Activated T-cell treated with anti-CD3 and anti-CD28 coated beads, Interleukin-2, amount 50 U/mL, for 72 hours (primary cell): ENCODE measurements around the gene CACNA1S. TPM values are rescaled to one million over a fixed set of nuclear protein-coding genes. Genes with fewer than 3 reads are reported as not detected.

ENCODE experiments used
- ATAC-seq, 2 donors: fragments of 150-1000 bp; cut with Tn5 transposase; replicated peaks in 1 of 2; 2 replicates each; pipeline ENCODE4 v1.10.0; 2021; ENCODE audit warnings: moderate library complexity in 2 of 2, mild to moderate bottlenecking in 1 of 2
- DNase-seq, 2 donors: peaks; one replicate each; pipeline ENCODE4 v3.0.0; 2021 to 2022; ENCODE audit warnings: mixed read lengths in 1 of 2
- H3K27ac Mint-ChIP-seq: one replicate; pipeline ENCODE4 v1.8.0; 2022; ENCODE audit warnings: mild to moderate bottlenecking, moderate library complexity, mixed read lengths
- H3K27me3 Mint-ChIP-seq: one replicate; pipeline ENCODE4 v1.8.0; 2022; ENCODE audit warnings: low read depth, mixed read lengths
- H3K36me3 Mint-ChIP-seq, 2 donors: one replicate each; pipeline ENCODE4 v1.8.0; 2022; ENCODE audit warnings: mixed read lengths in 2 of 2, mild to moderate bottlenecking in 1 of 2; ENCODE audit not compliant: insufficient read depth in 2 of 2
- H3K4me1 Mint-ChIP-seq: one replicate; pipeline ENCODE4 v1.8.0; 2022; ENCODE audit warnings: low read depth, mixed read lengths
- H3K4me3 Mint-ChIP-seq, 2 donors: one replicate each; pipeline ENCODE4 v1.8.0; 2022; ENCODE audit warnings: mild to moderate bottlenecking in 2 of 2, mixed read lengths in 2 of 2, moderate library complexity in 2 of 2
- H3K9me3 Mint-ChIP-seq, 2 donors: one replicate each; pipeline ENCODE4 v1.8.0; 2022; ENCODE audit warnings: mixed read lengths in 2 of 2
- total RNA-seq, 2 donors: library from RNA; stranded (reverse); gene quantifications; one replicate each; pipeline ENCODE4 v1.2.3, GENCODE V29; 2022

The CACNA1S gene
- total RNA-seq, 2 donors from 2014 or later, result not detected

DNA sequence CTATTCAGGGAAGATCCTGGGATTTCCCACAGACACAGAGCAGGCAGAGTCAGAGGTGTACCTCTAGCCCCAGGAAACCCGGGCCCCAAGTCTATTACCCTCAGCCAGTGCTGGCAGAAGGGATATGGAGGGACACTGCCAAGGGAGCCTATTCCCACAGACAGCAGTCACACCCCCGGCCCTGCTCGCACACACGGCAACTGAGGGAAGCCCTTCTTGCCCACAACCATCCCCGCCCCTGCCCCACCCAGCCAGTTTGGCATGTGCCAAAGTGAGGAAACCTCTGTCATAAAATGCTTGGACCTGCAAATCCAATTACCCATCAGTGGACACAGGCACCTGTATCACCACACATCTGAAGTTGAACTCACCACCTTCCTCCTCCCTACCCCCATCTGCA is 6.5 kb downstream of the CACNA1S start:
- DNase-seq, result no peak
- Mint-ChIP-seq H3K27me3 (no peaks in the 10 kb centered on the region), H3K9me3 (no peaks in the 10 kb centered on the region), H3K4me3 (no peak overlapping the region), H3K4me1 (no peaks in the 10 kb centered on the region), H3K36me3 (no peaks in the 10 kb centered on the region), H3K27ac (no peak overlapping the region)
- no peak for ATAC-seq

DNA sequence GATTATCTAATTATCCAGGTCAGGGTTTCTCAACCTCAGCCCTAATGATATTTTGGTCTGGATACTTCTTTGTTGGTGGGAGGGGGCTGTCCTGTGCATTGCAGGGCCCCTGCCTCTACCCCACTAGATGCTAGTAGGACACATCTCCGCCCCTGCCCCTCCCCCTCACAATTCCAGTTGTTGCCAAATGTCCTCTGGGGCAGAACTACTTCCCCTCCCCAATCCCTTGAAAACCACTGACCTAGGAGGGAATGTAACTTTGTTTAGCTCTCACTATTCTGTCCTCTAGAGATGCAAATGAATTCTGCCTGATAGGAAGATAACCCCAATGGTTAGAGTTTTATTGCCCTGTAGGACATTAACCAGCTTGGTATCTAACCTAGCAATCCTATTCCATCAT is 8.1 kb downstream of the CACNA1S start:
- Mint-ChIP-seq H3K4me3 (no peak overlapping the region), H3K9me3 (no peaks in the 10 kb centered on the region), H3K27ac (no peak overlapping the region), H3K27me3 (no peaks in the 10 kb centered on the region), H3K4me1 (no peaks in the 10 kb centered on the region), H3K36me3 (no peaks in the 10 kb centered on the region)
- ATAC-seq (no peak), DNase-seq (no peak)

- H3K9me3 Mint-ChIP-seq, result no peaks in the 10 kb centered on the region
Measured at GRCh38 chr1:201103666-201104065, 8.6 kb downstream of the CACNA1S start.

GRCh38 chr1:201100169-201100930 is 11.9 kb downstream of the CACNA1S start:
- ATAC-seq, result no peak
- no peak overlapping the region for H3K27ac Mint-ChIP-seq
- H3K9me3 Mint-ChIP-seq, result no peaks in the 10 kb centered on the region
- H3K4me3 Mint-ChIP-seq, result no peak overlapping the region
- DNase-seq, result no peak
- no peaks in the 10 kb centered on the region for H3K27me3 Mint-ChIP-seq
- H3K4me1 Mint-ChIP-seq, result no peaks in the 10 kb centered on the region
- H3K36me3 Mint-ChIP-seq, result no peaks in the 10 kb centered on the region

More at GRCh38 chr1:201103666-201104065, 8.6 kb downstream of the CACNA1S start:
- no peaks in the 10 kb centered on the region for H3K27me3 Mint-ChIP-seq
- H3K27ac Mint-ChIP-seq, result no peak overlapping the region
- no peaks in the 10 kb centered on the region for H3K36me3 Mint-ChIP-seq
- ATAC-seq, result no peak
- DNase-seq, result no peak
- no peaks in the 10 kb centered on the region for H3K4me1 Mint-ChIP-seq
- no peak overlapping the region for H3K4me3 Mint-ChIP-seq

DNA sequence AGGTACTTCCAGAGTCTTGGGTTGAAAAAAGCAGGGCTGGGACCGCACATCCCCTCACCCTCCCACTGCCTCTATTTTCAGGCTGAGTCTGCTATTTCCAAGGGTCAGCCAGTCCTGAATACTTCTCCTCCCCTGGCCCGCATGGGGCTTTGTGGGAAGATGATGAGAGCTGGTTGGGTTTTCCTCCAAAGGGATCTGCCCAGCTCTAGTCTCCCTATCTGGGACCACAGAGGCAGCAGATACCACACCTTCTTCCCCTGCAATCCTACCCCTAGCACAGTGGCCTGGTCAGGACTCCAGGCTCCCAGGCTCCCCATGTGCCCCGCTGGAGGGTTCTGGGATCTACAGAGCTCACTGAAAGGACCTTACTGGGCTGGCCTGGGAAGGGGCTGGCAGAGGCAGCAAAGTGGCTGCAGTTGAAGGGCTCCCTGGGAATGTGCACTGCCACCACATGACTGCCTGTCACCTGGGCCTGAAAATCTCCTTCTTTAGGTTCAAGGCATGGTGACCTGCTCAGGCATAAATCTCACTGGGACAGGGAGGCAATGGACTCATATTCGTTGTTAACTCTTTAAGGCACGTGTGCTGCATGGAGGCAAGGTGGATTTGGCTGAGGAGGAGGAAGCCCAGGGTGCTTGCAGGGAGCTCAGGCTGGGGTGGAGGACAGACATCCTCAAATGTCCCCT is 13.1 kb downstream of the CACNA1S start:
- Mint-ChIP-seq H3K4me1 (no peaks in the 10 kb centered on the region), H3K4me3 (no peak overlapping the region), H3K36me3 (no peaks in the 10 kb centered on the region), H3K9me3 (no peaks in the 10 kb centered on the region), H3K27ac (no peak overlapping the region), H3K27me3 (no peaks in the 10 kb centered on the region)
- no peak for ATAC-seq
- no peak for DNase-seq

- DNase-seq (no peak), ATAC-seq (no peak)
- Mint-ChIP-seq H3K4me1 (no peaks in the 10 kb centered on the region), H3K4me3 (no peak overlapping the region), H3K9me3 (no peaks in the 10 kb centered on the region), H3K27me3 (no peaks in the 10 kb centered on the region), H3K36me3 (no peaks in the 10 kb centered on the region), H3K27ac (no peak overlapping the region)
Measured at GRCh38 chr1:201096977-201097856, 15.0 kb downstream of the CACNA1S start.

GRCh38 chr1:201096041-201096461 is 16.2 kb downstream of the CACNA1S start:
- Mint-ChIP-seq H3K27ac (no peak overlapping the region), H3K27me3 (no peaks in the 10 kb centered on the region), H3K4me3 (no peak overlapping the region), H3K9me3 (no peaks in the 10 kb centered on the region), H3K4me1 (no peaks in the 10 kb centered on the region), H3K36me3 (no peaks in the 10 kb centered on the region)
- no peak for ATAC-seq
- DNase-seq, result no peak

GRCh38 chr1:201095581-201095980 is 16.6 kb downstream of the CACNA1S start:
- Mint-ChIP-seq H3K36me3 (no peaks in the 10 kb centered on the region), H3K9me3 (no peaks in the 10 kb centered on the region), H3K4me1 (no peaks in the 10 kb centered on the region), H3K27me3 (no peaks in the 10 kb centered on the region), H3K27ac (no peak overlapping the region), H3K4me3 (no peak overlapping the region)
- DNase-seq, result no peak
- ATAC-seq, result no peak

- H3K9me3 Mint-ChIP-seq, result no peaks in the 10 kb centered on the region
- H3K36me3 Mint-ChIP-seq, result no peaks in the 10 kb centered on the region
Measured at GRCh38 chr1:201094832-201095231, 17.4 kb downstream of the CACNA1S start.

DNA sequence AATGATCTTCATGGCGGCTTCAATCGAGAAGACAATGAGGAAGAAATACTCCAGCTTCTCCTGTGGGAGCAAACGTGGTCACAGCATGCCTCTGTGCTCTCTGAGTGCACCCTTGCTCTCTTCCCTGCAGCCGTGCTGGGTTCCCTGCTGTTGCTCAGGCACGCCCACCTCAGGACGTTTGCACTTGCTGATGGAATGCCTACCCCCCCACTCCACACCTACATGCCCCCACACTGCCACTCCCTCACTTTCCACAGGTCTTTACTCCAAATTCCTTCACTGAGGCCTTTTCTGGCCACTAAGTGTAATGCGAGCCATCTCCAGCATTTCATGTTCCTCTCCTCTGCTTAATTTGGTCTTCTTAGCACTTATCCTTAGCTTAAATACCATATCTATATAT is 18.3 kb downstream of the CACNA1S start:
- no peak for ATAC-seq
- Mint-ChIP-seq H3K4me3 (no peak overlapping the region), H3K36me3 (no peaks in the 10 kb centered on the region), H3K9me3 (no peaks in the 10 kb centered on the region), H3K4me1 (no peaks in the 10 kb centered on the region), H3K27ac (no peak overlapping the region), H3K27me3 (no peaks in the 10 kb centered on the region)
- no peak for DNase-seq

More at GRCh38 chr1:201094832-201095231, 17.4 kb downstream of the CACNA1S start:
- ATAC-seq (no peak), DNase-seq (no peak)
- no peaks in the 10 kb centered on the region for H3K4me1 Mint-ChIP-seq
- no peak overlapping the region for H3K4me3 Mint-ChIP-seq
- no peak overlapping the region for H3K27ac Mint-ChIP-seq
- H3K27me3 Mint-ChIP-seq, result no peaks in the 10 kb centered on the region

DNA sequence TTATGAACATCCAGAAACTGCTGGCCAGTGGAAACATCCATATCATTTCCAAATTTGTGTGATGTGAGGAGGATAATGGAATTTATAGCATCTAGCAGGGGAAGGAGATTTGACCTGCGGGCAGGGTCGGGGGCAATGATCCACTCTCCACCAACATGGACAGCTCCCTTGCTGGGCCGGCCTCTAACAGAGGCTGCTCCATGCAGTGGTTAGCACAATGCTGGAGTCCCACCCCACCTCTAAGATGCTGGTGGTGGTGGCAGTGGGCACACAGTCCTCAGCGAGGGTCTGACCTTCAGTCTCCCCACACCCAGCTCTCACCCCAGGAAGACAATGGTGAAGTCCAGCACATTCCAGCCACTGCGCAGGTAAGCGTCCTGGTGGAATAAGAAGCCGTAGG is 18.7 kb downstream of the CACNA1S start:
- Mint-ChIP-seq H3K4me3 (no peak overlapping the region), H3K27me3 (no peaks in the 10 kb centered on the region), H3K36me3 (no peaks in the 10 kb centered on the region), H3K9me3 (no peaks in the 10 kb centered on the region), H3K4me1 (no peaks in the 10 kb centered on the region), H3K27ac (no peak overlapping the region)
- DNase-seq, result no peak
- ATAC-seq, result no peak

- Mint-ChIP-seq H3K9me3 (no peaks in the 10 kb centered on the region), H3K36me3 (no peaks in the 10 kb centered on the region), H3K27ac (no peak overlapping the region), H3K4me3 (no peak overlapping the region), H3K27me3 (peaks cover 7% of the 10 kb centered on the region), H3K4me1 (no peaks in the 10 kb centered on the region)
- no peak for DNase-seq
- ATAC-seq, result no peak
Measured at GRCh38 chr1:201092738-201093137, 19.5 kb downstream of the CACNA1S start.

- Mint-ChIP-seq H3K9me3 (no peaks in the 10 kb centered on the region), H3K4me1 (no peaks in the 10 kb centered on the region), H3K27me3 (peaks cover 10% of the 10 kb centered on the region), H3K4me3 (no peak overlapping the region), H3K27ac (no peak overlapping the region), H3K36me3 (no peaks in the 10 kb centered on the region)
- no peak for ATAC-seq
- DNase-seq, result no peak
Measured at GRCh38 chr1:201091256-201091655, 21.0 kb downstream of the CACNA1S start.
